Right kidney (tissue), 9 donors: ENCODE measurements around the gene ATP5PO.
A peak's percentile ranks its signal among the peaks of the same experiment; 100 is the strongest.

ENCODE experiments used
- DNase-seq: peaks from one replicate; pipeline ENCODE4 v3.0.0-alpha.2; 2016
- long read RNA-seq, 8 donors: transcript quantifications; one replicate each; lab custom pipeline, GENCODE V29; 2026

ATP5PO gene, protein sequence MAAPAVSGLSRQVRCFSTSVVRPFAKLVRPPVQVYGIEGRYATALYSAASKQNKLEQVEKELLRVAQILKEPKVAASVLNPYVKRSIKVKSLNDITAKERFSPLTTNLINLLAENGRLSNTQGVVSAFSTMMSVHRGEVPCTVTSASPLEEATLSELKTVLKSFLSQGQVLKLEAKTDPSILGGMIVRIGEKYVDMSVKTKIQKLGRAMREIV
- long read RNA-seq, donor 1, transcript ATP5PO-209 (4 exons, 586 nt), result minor isoform, 5 of 525 reads
- long read RNA-seq, donor 1, transcript ATP5PO-201 (7 exons, 932 nt), result major isoform, 326 of 525 reads
- long read RNA-seq, donor 1, partial matches to known transcripts, result 186 of 525 reads
- long read RNA-seq, donor 1, other reads (novel, unspliced or antisense), result 5 of 525 reads
- long read RNA-seq, donor 2, transcript ATP5PO-201 (7 exons, 932 nt), result major isoform, 140 of 278 reads
- long read RNA-seq, donor 2, partial matches to known transcripts, result 137 of 278 reads
- long read RNA-seq, donor 2, other reads (novel, unspliced or antisense), result 0 of 278 reads
- long read RNA-seq, donor 3, transcript ATP5PO-201 (7 exons, 932 nt), result major isoform, 90 of 130 reads
- long read RNA-seq, donor 3, partial matches to known transcripts, result 39 of 130 reads
- long read RNA-seq, donor 3, other reads (novel, unspliced or antisense), result 0 of 130 reads
- long read RNA-seq, donor 4, transcript ATP5PO-201 (7 exons, 932 nt), result major isoform, 154 of 270 reads
- long read RNA-seq, donor 4, partial matches to known transcripts, result 112 of 270 reads
- long read RNA-seq, donor 4, other reads (novel, unspliced or antisense), result 0 of 270 reads
- long read RNA-seq, donor 5, transcript ATP5PO-201 (7 exons, 932 nt), result major isoform, 232 of 346 reads
- long read RNA-seq, donor 5, partial matches to known transcripts, result 104 of 346 reads
- long read RNA-seq, donor 5, other reads (novel, unspliced or antisense), result 5 of 346 reads
- long read RNA-seq, donor 6, transcript ATP5PO-201 (7 exons, 932 nt), result major isoform, 180 of 357 reads
- long read RNA-seq, donor 6, transcript ATP5PO-209 (4 exons, 586 nt), result minor isoform, 5 of 357 reads
- long read RNA-seq, donor 6, partial matches to known transcripts, result 171 of 357 reads
- long read RNA-seq, donor 6, other reads (novel, unspliced or antisense), result 0 of 357 reads
- long read RNA-seq, donor 7, transcript ATP5PO-201 (7 exons, 932 nt), result major isoform, 273 of 348 reads
- long read RNA-seq, donor 7, partial matches to known transcripts, result 66 of 348 reads
- long read RNA-seq, donor 7, other reads (novel, unspliced or antisense), result 5 of 348 reads
- long read RNA-seq, donor 8, transcript ATP5PO-201 (7 exons, 932 nt), result major isoform, 192 of 280 reads
- long read RNA-seq, donor 8, partial matches to known transcripts, result 86 of 280 reads
- long read RNA-seq, donor 8, other reads (novel, unspliced or antisense), result 0 of 280 reads

DNA sequence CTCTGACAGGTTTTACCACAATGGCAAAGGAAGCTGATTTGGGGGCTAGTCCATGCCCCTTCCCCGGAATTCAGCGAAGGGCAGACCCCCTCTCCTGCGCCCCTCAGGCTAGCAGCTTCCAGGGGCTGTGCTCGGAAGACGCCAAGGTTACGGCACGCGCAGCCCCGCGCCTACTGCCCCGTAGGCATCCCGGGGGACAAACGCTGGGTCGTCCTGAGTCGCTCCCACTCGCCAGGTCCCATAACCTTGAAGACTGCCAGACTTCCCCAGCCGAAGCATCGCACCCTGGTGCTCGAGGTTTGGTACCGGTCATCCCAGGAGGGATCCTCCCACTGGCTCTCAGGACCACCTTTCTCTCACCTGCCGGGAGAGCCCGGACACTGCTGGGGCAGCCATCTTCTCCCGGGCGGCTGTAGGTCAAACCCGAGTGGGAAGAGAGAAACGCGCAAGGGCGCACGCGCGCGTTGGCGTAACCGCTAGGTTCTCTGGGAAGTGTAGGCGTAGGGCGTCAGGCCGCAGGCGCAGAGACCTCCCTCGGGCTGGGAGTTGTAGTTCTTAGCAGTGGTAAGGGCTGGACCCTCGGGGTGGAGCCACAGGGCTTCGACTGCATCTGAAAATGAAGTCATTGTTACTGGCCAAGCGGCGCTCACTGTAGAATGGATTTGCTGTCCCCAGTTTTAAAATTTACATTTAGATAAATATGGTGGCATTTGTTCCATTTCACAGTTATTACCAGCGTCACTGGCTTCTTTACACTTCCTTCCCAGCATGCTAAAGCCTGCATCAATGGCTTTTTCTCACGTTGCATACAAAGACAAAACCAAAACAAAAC is at the start of gene ATP5PO:
ATP5PO (minus strand) TSS at position 437 of the 832 bp plus-strand sequence; CDS start at position 396, 41 bp downstream.
- peak; percentile 88 for DNase-seq

DNA sequence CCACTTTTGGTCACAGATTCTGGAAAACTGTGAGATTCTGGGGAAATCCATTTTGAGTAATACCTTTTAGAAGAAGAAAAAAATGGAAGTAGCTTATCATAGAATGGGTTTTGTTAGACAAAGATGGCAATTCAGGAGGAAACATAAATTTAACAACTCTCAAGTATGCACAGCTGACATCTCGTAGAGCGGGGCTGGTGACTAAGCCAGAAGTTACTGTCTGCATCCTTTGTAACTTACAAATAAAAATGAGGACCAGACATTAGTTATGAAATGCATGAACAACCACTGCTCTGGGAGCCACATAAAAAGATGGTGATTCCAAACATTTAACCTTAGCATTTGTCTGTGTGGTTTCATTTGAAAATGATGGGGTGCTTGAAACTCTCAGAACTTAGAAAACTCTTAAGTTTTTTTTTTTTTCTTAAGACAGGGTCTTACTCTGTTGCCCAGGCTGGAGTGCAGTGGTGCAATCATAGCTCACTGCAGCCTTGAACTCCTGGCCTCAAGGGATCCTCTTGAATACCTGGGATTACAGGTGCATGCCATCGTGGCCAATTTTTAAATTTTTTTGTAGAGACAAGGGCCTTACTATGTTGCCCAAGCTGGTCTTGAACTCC is 49.2 kb upstream of the ATP5PO start:
- no peak for DNase-seq

- no peak for DNase-seq
These were observed 48.4 kb upstream of the ATP5PO start for GRCh38 chr21:33963848-33964555.

DNA sequence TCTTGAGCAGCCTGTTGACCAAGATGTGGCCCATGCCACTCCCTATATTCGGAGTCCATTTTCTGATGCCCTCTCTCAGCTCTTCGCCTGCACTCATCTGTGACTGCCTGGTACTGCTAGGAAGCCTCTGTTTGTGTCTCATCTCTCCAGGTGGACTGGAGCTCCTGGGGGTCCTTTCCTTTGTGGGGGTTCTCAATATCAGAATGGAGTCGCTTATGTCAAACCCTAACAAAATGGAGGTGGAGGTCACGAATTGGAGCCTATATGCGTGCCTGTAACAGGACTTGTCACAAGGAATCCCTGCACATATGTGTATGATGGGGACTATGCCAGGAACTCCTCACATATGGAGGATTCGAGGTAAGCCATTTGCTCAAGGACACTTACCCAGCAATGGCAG is 46.7 kb upstream of the ATP5PO start:
- no peak for DNase-seq

DNA sequence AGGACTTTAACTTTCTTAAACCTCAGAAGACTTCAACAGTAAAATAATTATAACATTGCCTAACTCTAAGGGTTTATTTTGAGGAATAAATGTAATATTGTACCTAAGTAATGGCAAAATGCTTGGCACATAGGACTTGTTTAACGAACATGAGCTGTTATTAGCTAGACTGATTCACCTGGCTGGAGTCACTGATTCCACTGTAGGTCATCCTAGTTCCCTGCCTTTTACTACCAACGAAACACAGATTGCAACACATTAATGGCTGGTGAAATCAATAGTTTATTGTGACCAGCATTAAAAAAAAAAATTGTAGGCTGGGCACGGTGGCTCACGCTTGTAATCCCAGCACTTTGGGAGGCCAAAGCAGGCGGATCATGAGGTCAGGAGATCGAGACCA is 45.5 kb upstream of the ATP5PO start:
- no peak for DNase-seq

DNA sequence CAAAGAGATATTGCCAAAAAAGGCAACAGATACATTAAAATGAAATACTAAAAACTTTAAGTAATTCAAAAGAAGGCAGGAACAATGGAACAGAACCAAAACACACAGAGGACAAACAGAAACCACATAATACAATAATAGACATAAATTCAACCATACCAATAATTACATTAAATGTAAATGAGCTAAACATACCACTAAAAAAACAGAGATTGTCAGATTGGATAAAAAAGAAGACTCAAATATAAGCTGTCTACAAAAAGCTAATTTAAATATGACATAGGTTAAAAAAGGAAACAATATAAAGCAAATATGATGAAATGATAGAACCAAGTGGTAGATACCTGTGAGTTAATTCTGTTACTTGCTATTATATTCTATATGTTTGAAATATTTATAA is 44.1 kb upstream of the ATP5PO start:
- DNase-seq, result no peak

DNA sequence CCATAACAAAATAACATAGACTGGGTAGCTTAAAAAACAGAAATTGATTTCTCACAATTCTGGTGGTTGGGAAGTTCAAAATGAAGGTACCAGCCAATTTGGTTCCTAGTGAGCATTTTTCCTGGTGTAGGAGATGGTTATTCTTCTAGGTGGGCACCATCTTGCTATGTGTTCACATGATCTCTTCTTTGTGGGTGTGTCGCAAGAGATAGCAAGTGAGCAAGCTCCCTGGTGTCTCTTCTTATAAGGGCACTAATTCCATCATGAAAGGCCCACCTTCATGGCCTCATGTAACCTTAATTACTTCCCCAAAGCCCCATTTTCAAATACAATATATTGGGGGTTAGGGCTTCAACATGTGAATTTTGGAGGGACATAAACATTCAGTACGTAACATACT is 38.8 kb upstream of the ATP5PO start:
- no peak for DNase-seq

DNA sequence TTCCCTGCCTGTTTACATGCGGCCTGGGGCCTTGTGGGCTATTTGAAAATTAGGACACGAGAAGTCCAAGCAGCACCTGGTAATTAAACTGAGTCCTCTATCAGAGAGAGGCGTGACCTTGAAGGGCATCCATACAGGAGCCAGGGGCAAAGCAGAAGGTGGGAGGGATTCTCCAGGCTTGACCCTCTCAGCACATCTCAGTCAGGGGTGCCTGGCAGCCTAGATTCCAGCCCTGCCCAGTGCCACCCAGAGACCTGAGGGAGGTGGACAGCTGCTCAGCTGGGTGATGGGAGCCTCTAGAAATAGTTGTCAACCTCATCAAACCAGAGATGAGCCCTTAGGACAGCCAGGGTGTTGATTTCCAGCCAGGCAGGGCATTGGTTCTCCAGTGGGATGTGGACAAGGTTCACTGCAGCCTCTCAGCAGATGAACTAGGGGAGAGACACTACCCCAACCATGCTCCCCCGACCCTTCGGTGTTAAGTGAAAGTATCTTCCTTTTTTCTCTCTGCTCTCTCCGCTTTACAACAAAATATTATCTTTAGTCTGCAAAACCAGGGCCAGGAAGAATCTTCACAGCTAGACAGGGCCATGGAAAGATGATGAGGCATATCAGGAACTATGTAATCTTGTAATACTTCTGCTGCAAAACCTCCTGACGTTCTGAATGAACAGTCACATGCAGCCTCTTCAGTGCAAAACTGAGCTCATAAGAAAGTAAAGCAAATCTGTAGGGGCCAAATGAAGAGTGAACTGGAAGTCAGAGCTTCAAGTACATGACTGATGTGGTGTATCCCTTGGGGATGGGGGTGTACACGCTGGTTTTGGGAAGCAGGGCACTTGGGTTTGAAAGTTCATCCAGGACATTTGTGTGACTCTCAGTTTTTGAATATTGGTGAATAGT is 35.9 kb upstream of the ATP5PO start:
- DNase-seq, result no peak

DNA sequence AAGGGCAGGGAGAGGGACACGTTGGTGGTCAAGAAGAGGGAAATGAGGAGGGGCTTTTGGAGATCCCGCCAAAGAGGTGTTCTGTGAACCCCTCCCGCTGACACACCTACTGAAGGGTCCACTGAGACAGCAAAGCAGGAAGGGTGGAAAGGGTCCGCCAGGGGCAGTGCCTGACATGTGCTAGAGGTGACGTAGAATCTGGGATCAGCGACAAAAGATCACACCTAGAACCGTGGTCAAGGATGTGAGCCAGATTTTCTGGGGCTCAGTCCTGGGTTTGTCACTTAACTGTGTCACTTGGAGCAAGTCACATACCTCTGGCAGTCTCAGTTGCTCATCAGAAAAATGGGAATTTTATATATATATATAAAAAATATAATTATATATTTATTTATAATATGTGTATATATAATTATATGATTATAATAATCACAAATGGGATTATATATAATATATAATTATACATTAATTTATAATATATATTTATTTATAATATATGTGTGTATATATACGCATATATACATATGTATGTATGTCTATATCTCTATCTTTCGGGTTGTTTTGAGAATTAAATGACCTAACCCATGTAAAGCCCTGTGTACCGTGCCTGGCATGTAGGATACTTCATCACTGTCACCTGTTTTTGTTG is 35.0 kb upstream of the ATP5PO start:
- no peak for DNase-seq

- no peak for DNase-seq
These were observed 34.2 kb upstream of the ATP5PO start for GRCh38 chr21:33949516-33950430.

GRCh38 chr21:33948951-33949444 is 33.4 kb upstream of the ATP5PO start:
- DNase-seq, result no peak

DNA sequence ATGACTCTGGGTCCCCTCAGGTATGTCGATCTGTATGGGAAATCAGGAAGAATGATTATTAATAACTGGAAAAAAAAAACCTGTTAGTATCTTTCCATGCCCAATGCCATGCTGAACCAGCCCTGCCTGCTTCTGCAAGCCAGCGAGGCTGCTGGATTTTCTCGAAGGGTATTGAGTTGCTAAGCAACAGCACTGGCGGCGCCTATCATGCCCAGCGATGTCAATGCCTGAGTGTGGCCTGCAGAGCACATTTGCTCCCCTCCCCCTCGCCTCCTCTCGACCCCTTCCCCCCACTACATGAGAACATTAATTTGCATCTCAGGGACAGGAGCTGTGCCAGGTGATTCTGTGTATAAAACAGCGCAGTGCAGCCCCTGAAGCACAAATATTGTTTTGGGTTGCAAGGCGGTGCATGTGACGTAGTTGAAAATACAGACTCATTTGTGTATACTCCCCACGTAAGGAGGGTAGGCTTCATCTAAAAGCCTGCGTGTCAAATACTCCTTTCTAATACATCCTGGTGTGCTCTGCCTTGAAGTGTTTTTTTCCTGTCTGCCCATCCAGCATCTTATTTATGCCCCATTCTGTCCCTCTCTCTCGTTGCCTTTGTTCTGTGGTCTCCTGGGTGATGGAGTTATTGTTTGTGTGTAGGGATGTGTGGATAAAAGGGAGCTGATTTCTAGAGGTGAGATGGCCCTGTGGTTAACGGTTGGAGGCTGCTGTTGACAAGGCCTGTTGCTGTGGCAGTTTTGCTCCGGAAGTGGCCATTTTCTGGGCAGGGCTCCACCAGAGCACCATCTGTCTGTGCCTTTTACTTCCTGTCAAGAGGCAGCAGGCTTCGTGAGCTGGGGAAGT is 32.7 kb upstream of the ATP5PO start:
- peak; percentile 60 for DNase-seq

GRCh38 chr21:33947451-33948095 is 32.0 kb upstream of the ATP5PO start:
- no peak for DNase-seq

DNA sequence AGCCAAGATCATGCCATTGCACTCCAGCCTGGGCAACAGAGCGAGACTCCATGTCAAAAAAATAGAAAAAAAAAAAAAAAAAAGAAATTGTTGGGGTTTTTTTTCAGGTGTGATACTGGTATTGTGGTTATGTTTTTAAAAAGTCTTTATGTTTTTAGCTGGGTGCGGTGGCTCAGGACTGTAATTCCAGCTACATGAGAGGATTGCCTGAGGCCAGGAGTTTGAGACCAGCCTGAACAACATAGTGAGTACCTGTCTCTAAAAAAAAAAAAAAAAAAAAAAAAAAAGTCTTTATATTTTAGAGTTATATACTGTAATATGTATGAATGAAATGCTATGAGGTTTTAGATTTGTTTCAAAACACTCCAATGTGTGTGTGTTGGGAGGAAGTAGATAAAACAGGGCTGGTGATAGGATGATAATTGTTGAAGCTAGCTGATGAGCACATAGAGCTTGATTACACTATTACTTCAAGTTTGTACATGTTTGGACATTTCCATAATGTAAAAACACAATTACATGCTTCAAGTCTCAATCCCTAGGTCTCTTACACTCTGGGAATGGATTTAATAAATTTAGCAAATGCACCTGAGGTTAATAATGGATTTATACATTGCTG is 30.2 kb upstream of the ATP5PO start:
- DNase-seq, result no peak

DNA sequence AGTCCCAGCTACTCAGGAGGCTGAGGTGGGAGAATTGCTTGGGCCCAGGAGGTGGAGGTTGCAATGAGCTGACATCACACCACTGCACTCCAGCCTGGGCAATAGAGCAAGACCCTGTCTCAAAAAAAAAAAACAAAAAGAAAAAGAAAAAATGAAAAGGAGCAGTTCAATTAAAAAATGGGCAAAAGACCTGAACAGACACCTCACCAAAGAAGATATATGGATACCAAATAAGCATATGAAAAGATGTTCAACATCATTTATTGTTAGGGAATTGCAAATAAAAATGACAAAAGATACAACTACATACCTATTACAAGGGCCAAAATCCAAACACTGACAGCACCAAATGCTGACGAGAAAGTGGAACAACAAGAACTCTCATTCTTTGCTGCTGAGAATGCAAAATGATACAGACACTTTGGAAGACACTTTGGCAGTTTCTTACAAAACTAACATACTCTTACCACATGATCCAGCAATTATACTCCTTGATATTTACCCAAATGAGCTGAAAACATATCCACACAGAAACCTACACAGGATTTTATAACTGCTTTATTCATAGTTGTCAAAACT is 28.7 kb upstream of the ATP5PO start:
- DNase-seq, result no peak
